IPS-NIHi7 (cell line): ENCODE data around the gene L3MBTL3.

Source experiments
- DNase-seq: peaks from one replicate; pipeline ENCODE4 v3.0.0; 2012; ENCODE audit warnings: mixed read lengths; ENCODE audit errors: extremely low spot score

Gene L3MBTL3

DNA sequence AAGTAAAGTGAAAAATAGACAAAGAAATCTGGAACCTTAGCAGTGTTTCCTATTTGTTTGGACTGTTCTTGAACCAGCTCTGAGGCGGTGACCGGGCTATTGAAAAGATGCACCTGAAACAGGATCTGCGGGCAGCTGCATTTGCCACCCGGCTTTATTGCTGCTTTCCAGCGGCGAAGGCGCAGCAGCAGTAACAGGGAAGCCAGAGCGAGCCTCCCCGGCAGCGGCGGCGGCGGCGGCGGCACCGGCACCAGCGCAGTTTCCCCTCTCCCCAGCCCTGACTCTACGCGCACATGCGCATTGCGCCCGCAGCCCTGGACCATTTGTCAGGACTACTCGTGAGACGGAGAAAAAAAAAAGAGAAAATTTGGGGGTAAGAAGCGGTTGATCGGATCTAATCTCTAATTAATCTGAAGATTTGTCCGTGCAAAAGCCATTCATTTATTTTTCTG lies at the start of gene L3MBTL3:
TSS of gene L3MBTL3 (plus strand) at position 290 of the 452 bp plus-strand sequence. CDS start 24,119 bp downstream, outside the sequence.
- peak; percentile 93 for DNase-seq

DNA sequence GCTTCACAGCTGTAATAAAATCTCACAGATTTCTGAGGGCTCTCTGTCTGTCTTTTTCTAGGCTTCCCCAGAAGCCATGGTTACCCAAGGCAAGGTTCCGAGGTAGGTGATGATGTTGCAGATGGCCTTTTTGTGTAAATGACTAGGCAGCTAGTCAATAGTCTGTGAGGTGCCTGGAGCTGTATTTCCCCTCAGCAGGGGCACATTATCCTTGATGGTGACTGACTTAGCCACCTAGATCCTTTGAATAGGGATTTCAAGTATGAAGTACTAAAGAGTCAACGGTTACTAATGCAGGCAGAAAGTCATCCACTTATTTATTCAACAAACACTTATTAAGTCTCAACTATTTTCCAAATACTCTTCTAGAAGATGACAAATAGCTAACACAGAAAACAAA lies 49.3 kb upstream of the L3MBTL3 start:
- peak; percentile 16 for DNase-seq

DNA sequence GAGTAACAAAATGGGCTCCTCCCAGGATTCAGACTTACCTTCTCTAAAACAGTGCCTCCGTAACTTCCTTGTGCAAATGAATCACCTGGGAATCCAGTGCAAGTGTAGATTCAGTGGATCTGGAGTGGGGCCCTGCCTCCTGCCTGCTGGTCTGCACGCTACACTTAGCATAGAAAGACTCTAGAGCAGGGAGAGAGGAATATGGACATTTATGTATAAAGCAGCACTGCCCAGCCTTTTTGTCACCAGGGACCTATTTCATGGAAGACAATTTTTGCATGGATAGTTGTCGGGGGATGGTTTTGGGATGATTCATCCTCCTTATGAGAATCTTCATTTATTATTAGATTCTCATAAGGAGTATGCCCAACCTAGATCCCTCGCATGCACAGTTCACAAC lies 42.3 kb upstream of the L3MBTL3 start:
- no peak for DNase-seq

DNA sequence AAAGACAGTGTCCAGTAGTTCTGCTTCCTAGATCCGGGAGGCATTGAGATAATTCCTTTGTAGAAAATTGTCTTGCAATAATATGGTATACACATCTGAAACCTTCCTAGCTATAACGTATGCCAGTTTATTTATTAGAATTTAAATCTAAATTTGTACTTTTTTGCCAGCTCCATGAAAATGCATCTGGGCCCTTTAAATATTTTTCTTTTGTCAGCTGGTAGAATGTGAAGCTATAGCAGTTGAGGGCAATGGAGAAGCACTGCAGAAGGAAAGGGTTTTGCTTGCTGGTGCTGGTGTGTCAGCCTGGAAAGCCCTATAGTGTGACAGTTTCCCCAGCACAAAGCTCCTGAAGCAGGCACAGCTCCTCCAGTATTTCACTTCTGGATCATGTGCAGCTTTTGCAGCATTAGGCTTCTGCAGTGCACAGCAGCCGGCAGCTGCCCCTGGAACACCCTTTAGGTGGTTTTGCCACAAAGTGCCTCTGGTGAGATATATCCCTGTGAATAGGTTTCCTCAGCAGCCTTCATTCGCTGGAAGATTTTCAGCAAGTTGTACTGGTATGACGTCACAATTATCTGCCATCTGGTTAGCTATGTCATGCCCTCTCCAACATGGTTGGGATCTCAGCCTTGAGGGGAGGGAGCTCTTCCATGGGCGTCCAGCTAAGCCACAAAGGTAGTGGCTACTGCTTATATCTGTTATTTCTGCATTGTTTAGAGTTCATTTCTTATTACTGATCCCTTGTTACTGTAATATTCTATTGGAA lies 40.0 kb upstream of the L3MBTL3 start:
- no peak for DNase-seq

DNA sequence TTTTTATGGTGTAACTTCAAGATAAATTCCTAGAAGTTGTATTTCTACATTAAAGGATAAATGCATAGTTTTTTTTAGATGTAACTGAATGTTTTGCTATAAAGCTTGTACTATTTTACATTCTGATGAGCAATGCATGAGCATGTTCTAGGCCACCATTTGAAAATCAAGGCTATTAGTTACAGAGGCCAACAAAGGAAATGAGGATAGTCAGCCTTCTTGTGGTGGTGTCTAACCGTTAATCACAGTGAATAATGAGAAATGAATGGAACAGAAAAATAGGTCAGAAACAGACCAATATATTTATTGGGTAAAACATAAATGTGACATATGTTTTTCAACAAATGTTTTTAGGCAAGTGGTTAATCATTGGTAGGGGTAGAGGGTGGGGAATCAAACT lies 37.6 kb upstream of the L3MBTL3 start:
- no peak for DNase-seq

DNA sequence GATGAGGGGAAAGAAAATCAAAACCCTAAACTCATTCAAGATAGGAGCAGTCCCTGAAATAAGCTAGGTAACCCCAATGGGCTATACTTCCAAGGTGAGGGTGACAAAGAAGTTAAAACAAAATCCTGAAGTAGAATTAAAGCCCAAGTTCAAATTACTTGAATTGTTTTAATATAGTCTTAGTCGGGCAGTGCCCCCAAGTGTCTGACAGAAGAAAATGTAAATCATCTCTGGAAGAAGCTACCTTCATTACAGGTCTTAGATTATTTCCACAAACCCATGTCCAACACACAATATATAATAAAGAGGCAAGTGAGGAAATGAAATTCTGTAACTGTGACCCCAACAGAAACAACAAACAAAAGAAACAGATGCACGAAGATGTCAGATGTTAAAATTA lies 36.8 kb upstream of the L3MBTL3 start:
- DNase-seq, result no peak

DNA sequence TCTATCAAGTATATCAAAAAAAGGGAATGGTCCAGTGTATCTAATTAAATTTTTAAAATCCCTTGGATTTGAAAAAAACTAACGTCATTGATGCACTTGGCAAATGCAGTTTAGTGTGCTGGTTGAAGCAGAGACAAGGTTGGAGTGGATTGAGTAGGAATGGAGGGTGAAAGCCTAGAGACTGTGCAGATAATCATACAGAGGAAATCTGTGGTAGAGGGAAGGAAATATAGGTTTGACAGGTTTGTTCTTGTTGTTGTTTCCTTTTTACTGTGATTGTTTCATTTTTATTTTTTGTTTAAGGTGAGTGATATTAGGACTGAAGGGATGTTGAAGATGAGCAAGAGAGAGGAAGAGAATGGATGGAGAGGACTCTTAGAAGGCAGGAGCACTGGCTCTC lies 29.0 kb upstream of the L3MBTL3 start:
- no peak for DNase-seq

DNA sequence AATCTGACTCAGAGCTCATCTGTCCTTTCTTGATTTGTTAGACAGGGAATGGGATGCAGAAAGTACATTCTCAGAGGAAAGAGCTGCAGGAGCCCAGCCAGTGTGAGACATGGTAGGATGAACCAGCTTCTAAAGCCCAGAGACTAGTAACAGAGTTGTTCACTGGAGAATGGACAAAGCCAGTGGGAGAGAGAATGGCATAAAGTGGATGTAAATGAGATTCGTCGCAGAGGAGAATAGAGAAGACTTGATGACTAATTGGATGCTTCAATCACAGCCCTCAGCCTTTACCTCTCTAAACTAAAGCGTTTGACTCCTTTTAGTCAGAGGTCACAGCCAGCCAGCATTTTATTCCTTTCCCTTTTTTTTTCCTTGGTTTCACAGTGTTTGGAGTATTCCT lies 25.5 kb upstream of the L3MBTL3 start:
- DNase-seq, result no peak

DNA sequence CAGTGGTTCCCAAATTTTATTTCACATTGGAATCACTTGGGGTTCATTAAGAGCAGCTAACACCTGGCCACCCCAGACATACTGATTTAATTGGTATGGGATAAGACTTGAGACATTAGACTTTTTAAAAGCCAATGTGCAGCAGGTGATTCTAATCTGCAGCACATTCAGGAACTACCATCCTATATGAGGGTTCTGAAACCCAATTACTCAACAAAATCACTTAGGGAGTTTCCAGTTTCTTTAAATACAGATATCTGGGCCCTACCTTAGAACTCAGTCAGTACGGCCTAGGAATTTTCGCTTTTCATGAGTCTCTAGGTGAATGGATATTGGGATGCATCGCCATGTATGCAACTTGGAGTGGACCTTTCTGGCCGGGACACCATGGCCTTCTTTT lies 24.0 kb upstream of the L3MBTL3 start:
- no peak for DNase-seq

DNA sequence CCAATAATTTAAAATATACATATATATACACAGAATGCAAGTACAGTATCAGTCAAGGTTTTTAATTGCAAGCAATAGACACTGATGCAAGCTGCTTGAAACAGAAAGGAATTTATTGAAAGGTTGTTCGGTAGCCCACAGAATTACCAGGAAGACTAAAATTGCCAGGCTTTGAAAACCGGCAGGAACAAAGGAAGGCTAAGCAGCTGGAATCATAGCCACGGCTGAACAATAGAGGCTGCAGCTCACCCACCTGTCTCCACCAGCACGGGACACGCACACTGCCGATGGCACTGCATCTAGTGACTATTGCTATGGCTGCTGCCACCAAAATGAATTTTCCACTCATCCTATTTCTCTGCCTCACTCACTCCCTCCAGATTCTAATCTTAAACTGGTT lies 22.0 kb upstream of the L3MBTL3 start:
- DNase-seq, result no peak

DNA sequence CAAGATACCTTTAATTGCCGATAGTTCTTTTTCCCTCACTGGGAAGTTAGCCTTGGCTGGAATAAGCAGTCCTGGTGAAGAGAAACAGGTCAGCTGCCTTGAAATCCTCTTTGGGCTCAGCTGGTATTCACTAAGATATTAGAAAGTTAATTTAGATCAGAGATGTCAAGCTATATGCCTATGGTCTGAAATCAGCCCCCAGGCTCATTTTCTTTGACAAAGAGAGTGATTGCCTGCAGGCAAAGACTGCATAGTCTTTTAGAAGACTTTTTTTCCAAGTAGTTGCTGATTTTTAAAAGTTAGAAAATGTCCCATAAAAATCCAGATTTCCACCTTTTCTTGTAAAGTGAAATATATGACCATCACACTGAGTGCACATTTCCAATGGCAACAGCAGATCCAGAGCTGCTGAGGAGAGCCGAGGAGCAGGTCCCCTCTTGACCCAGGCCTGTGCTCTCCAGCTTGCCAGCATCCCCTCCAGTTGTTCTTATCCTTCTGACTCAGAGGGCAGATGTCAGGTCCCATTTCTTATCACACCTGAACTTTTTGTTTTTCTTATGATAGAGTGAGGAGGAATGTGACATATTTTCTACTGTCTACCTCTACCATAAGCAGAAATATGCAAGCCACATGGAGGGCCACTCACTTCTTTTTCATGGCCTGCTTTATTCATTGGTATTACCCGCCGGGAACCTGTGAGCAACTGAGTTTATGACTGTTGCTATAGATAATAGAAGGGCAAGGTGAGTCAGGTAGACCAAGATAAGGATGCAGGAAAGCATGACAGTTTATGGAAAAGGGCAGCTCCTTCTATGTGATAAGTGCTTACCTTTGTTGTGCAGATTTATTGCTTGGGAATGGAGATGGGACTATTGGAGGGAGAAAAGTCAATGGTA lies 17.6 kb upstream of the L3MBTL3 start:
- DNase-seq, result no peak

DNA sequence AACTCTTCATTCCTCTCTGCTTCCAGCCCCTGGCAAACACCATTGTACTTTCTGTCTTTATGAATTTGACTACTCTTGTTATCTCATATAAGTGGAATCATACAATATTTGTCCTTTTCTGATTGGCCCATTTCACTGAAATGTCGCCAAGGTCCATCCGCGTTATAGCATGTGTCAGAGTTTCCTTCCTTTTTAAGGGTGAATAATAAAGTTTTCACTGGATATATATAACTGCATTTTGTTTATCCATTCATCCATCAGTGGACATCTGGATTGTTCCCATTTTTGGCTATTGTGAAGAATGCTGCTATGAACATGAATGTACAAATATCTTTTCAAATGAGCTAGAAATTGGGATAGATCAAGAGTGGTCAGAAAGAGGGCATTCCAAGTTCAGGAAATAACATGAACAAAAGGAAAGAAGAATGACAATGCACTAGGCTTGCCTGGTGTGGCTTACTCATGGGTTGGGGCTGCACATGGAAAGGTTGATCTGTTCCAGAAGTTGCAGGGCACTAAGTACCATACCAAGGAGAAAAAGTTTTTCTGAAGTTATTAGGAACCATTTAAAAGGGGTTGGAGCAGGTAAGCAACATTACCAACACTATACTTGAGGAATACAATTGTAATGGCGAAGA lies 10.0 kb upstream of the L3MBTL3 start:
- no peak for DNase-seq

DNA sequence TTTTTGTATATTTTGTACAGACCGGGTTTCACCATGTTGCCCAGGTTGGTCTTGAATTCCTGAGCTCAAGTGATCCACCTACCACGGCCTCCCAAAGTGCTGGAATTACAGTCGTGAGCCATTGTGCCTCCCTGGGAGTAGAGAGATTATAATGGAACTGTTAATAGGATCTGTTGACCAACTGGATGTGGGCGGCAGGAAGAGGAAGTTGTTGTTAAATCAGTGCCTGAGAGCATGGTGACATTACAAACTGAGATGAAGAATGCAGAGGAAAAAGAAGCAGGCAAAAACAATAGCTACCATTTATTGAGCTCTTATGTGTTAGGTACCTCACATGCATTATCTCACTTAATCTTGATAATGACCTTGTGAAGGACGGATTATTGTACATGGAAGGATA lies 9.2 kb upstream of the L3MBTL3 start:
- DNase-seq, result no peak

DNA sequence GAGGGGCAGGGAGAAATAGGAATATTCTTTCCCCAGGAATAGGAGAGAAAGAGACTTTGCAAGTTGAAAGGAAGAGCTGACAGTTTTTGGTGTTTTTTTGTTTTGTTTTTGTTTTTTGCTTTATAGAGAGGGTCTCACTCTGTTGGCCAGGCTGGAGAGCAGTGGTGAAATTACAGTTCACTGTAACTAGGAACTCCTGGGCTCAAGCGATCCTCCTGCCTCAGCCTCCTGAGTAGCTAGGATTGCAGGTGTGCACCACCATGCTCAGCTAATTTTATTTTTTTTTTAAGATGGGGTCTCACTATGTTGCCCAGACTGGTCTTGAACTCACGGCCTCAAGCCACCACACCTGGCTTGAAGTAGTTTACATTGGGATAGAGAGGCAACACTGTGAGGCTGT lies 8.0 kb upstream of the L3MBTL3 start:
- DNase-seq, result no peak

DNA sequence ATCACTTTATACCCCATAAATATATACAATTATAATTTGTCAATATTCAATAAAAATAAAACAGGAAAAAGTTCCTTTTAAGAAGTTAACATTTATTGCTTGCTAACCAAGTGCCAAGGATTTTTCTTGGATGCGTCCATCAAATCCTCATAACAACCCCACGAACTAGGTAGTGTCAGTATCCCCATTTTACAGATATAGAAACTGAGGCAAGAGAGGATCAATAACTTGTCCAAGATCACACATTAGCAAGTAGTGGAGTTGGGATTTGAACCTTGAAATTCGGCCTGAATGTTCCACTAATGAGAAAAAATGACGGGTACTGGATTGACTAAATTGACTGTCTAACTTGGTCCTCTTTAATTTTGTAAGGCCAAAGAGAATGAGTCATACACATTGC lies 5.7 kb upstream of the L3MBTL3 start:
- DNase-seq, result no peak

DNA sequence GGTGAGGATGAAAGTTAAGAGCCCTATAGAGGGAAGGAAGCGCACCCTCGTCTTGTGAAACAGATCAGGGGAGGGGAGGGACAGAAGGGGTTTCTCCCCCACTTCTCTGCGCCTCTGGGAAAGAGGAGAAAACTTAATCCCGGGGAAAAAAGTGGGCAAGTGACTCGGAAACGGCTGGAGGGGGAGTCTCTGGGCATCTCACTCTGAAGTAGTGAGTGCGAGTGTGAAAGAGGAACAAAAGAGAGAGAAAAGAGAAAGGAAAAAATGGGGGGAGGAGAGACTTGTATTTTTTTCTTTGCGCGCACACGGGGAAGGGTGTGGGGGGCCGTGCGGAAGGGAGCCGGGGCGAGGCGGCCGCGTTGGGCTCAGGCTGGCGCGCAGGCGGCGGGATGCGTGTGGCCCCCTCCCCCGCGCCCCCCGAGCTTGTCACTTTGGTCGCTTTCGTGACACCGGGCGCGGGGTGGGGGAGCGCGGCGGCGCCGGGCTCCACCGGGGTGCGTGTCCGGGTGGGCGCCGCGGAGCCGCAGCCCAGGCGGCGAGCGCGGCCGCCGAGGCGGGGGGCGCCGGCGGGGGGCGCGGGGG lies 454 bp downstream of the L3MBTL3 start:
- DNase-seq, result peak; percentile 20

DNA sequence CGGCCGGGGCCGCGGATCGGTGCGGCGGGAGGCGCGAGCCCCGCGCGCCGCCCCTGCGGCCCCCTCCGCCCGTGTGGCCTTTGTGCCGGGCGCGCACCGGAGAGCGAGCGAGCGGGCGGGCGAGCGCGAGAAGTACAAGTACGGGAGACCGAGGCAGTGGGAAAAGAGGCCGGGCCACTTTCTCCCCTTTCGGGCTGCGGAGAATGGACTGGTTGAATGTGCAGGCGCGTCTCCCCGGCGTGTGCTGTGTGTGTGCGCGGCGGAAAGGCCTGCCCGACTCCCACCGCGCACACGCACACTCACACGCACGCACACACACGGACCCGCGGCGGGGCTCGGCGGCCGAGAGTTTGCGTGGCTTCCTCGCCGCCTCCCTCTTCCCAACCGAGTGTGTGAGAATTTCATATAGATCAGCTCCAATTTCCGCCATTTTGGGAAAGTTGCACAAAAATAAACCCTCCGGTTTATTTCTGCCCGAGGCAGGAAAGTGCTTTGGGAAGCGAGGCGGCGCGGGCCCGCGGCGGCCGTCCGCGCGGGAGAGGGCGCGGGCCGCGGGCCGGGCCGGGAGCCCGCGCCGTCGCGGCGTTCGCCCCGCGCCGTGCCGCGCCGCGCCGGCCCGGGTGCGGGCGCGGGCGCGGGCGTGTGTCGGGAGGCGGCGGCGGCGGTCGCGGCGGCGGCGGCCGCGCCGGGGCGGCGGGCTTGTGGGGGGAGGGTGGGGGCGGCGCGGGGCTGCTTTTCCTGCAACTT lies 1.1 kb downstream of the L3MBTL3 start:
- DNase-seq, result peak; percentile 22

DNA sequence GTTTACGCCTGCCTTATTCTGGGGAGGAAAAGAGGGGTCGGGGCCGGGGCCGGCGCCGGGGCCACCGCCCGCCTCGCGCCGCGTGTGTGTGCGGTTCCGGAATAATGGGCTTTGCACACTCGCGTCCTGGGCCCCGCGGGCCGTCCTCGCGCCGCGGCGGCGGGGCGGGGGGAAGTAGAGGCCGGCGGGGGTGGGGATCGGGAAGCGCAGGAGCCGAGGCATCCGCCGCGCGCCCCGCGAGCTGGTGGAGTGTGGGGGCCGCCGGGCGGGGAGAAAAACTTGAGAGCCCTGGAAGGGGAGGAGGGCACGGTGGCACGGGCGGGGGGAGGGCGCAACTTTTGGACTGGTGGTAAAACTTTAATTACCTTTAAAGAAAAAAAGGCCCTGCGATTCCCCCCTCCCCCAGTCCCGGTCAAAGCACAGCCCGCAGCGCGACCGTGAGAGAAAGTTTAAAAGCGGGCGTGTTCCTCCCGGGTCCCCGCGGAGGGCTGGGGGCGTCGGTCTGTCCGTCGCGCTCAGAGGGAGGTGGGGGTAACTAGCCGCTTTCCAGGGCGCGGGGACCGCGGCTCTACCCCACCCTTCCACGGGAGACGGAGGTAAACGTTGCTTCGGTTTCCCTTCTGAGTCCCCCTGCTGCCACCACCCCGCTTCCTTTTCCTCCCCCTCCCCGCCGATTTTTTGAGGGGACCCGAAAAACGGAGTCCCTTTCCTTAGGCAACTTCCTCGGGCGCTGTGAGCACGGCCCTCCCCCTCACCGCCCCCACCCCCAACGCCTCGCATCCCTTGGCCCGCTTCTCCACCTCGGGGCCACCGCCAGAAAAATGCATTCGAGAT lies 1.9 kb downstream of the L3MBTL3 start:
- DNase-seq, result peak; percentile 22

DNA sequence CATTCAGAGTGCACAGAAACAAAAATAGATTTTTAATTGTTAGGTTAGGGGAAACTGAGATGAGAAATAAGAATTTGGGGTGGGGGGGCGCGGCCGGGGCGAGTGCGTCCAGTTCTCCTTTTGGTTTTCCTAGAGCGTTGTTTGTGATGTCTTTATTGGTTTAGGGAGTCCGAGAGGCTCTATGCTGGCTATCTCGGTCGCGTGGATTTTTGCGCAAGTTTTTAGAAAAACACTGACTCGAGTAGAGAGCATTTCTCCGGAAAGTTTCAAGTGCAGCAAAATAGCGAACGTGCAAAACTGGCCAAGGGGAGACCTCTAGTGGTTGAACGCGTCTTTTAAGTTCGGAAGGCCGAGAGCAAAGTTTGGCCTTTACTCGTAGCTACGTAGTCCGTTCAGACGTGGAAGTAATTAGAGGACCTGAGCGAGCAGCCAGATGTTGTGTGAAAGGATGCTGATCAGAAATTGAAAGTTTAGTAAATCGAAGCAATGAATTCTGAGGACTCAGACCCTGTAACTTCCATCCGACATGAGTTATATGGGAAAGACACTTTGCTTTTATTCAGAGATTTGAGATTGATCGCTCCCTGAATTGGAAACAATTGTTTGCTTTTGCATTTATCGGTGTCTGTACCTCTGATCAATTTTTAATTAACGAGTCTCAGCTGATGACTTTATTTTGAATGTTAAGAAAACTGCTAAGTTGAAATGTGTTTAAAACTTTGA lies 2.7 kb downstream of the L3MBTL3 start:
- DNase-seq, result peak; percentile 62

DNA sequence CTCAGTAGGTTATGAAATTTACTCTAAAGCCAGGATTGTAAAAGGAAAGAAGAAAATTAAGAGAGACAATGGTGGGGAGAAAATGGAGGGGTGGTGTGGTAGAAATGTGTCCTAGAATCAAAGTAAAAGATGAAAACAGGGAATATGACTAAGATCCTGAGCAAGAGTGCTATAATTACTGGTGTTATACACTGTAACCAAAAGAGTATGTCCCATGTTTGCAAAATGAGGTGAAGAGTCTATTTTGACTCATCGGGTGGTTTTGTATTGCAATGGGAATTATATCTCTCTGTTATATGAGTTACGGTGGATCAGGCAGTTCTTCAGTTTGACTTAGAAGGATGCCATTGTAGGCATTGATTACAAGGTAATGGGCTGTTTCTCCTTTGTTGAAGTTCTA lies 8.5 kb downstream of the L3MBTL3 start:
- no peak for DNase-seq
